Activated effector memory CD4-positive, alpha-beta T cell treated with anti-CD3 and anti-CD28 coated beads, Interleukin-2, amount 50 U/mL, for 16 hours (primary cell): ENCODE measurements around the gene TYW1B.
"Not testable (repeated sequence)": the region's sequence is repeated elsewhere in the genome, so short reads cannot be mapped to it uniquely, and the experiment has no call there.

Source experiments
- DNase-seq: peaks from one replicate; pipeline ENCODE4 v3.0.0-alpha.2; 2020

Gene TYW1B

DNA sequence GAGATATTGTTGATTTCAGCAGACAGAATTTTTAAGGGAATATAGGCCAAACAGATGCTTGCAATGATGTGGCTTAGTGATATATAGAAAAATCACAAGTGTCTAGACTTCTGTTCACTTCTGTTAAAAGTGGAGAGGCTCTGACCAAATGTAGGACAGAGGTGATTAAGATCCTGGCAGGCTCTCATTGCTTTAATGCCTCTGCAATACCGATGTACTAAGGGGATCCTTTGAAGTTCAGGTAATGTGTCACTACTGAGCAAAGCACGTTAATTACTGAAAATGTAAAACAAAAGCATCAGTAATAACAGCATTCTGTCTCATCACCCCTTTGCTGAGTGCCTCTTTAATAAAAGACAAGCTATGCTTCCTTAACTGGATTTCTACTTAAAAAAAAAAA lies 131.4 kb downstream of the TYW1B start:
- not testable (repeated sequence) for DNase-seq

DNA sequence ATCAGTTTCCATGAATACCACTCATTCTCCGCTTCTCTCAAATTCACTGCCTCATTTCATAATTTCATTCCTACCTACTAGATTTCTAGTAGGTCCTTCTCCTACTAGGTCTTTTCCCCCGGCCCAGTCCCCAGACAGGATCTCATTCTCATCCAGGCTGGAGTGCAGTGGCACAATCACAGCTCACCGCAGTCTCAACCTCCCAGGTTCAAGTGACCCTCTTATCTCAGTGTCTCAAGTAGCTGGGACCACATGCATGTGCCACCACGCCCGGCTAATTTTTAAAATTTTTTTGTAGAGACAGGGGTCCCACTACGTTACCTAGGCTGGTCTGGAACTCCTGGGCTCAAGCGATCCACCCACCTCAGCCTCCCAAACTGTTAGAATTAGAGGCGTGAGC lies 132.5 kb downstream of the TYW1B start:
- not testable (repeated sequence) for DNase-seq

DNA sequence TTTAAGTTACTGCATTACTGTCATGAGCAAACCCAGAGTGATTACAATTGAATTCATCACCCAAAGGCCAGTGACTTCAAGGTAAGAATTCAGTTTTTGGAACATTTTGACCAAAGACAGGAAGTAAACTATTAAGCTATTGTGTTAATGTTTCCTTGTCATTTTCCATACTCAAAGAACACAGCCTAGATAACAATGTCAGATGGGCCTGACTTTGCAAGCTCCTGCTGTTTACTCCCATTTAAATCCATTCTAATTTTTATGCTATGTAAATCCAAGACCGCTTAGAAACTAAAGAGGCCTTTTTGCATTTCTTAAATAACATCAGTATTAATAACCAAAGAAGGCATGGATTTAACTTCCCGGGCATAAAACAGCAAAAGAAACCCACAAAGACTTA lies 136.6 kb downstream of the TYW1B start:
- DNase-seq, result not testable (repeated sequence)

DNA sequence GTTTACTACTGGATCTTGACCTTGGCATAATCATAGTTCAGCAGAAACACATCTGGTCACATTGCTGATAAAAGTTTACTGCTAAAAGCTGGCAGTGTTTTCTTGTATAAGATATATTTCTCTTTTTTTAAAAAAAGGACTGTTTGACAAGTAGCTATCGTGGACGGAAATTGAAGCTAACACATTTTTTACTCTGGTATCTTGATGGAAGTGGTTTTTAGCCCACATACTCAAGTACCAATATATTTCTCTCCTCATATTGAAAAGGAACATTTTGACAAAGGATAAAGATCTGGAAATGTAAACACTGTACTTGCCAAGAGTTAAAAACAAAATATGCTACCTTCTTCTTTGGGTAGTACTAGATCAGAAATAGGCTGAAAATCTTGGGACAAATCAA lies 137.8 kb downstream of the TYW1B start:
- DNase-seq, result not testable (repeated sequence)

DNA sequence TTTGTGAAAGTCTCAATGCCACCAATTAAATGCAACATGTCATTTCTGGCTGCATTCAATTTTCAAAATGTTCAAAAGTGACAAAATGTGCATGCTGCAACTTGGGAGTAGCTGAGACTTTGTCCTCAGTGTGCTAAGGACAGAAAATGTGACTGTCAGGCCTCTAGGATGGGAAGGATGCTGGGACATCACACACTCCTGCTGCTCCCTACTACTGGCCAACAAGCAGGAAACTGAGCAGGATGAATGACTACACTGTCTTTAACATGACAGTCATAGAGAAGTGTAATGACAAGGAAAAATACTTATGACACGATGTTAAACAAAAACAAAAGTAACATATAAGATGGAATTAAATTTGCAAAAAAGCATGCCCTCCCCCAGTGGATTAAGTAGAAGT lies 138.7 kb downstream of the TYW1B start:
- not testable (repeated sequence) for DNase-seq

DNA sequence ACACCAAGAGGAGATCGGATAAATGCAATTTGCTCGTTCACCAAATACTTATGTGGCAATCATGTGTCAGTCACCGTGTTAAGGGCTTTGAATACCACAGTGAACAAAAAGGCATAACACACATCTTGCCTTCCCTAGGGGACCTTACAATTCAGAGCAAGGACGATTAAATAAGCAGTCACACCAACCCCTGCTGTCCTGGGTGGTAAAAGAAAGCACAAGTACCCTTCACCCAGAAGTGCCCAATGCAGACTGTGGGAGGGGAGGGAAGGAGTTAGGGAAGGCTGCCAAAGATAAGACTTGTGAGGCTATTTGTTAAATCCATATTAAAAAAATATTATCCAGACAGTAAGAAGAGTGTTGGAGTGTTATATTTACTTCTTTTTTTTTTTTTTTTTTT lies 146.8 kb downstream of the TYW1B start:
- DNase-seq, result not testable (repeated sequence)

DNA sequence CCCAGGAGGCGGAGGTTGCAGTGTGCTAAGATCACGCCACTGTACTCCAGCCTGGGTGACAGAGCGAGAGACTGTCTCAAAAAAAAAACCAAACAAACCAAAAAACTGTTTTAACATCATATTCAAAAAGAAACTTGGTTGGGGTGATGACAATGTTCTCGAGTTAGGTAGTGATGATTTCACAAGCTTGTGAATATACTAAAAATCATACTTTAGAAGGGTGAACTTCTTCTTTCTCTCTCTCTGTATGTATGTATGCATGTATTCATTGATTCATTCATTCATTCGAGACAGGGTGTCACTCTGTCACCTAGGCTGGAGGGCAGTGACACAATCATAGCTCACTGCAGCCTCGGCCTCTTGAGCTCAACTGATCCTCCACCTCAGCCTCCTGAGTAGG lies 151.1 kb downstream of the TYW1B start:
- not testable (repeated sequence) for DNase-seq

DNA sequence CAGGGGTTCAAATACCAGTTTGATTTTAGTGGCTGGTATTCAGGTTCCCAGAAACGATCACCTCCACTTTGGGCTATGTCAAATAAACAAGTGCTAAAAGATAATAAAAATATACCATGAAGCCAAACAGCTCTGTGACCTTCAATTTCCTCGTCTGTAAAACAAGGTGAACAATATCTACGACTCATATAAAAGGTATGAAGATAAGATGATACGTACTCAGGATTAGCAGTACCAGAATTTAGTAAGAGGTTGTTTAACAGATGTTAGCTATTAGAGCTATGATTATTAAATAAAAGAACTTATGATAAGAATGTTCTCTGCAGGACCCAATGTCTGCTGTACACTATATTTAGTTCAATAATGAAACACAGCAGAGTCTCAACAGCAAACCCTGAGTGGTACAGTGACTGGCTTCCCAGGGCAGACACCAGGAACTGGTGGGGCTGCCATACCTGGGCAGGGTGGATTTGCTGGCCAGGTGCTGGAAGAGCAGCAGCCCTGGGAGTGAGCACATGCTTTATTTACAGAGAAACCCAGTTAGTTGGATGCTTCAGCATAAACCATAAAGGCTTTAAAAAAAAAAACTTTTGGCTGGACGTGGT lies 151.8 kb downstream of the TYW1B start:
- DNase-seq, result not testable (repeated sequence)

DNA sequence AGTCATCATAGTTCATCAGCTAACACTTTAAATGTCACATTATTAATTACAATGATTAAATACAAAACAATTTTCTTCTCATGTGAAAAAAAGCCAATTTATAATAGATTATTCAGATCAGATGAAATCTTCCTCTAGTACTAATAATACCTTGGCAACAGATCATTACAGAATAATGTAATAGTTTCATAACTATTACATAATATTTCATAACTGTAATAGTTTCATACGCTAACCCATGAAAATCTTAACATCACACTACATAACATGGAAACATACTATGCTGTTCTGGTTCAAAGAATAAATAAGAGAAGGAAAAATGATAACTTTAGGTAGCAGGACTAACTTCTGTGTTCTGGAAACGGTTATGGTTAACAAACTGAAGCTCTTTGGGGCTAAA lies 152.3 kb downstream of the TYW1B start:
- DNase-seq, result not testable (repeated sequence)

DNA sequence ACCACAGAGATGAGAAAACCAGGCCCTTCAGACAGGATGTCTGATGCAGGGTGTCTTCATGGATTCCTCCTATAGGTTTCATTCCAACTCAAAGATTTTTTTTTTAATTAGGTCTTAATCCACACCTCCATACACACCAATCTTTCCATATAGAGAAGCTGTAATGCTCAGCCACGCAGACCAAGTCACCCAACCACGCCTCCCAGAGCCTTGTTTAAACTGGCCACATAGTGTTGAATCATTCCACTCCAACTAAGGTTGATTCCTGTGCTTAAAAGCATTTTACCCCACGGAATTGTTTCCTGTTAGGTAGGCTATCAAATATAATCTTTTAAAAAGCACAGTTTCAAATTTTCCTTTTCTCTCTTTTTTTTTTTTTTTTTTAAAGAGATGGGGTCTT lies 153.6 kb downstream of the TYW1B start:
- DNase-seq, result no peak

DNA sequence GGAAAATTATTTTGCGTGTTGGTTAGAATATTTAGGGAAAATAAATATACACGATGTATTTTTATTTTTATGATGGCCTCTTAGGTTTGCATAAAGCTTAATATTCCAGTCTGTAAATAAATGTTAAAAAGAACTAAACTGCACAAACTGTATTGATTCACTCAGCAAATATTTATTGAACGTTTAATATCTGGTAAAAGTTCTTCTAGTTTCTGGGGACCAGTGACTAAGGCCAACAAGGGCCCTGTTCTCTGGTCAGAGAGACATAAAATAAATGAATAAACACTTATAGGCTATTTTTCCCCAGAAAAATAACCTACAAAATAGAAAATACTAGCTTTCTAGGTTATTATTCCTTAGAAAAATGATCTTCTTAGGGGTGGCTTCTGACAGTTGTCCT lies 157.2 kb downstream of the TYW1B start:
- DNase-seq, result not testable (repeated sequence)

DNA sequence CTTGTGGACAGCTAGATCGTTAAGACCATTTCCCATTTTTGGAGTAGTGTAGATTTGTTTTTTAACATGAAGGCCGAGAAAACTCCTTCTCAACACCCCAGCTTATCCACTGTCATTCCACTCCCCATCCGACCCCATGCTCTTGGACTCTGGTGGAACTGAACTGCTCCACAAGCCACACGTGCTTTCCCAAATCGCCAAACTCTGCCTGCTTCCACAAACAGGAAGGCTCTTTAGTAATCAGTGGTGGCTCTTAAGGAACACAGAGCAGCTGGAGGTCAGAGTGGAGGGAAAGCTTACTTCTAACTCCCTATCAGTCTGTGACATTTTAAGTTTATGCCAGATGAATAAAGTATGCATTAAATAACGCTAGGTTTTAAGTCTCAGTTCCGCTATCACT lies 159.6 kb downstream of the TYW1B start:
- not testable (repeated sequence) for DNase-seq

DNA sequence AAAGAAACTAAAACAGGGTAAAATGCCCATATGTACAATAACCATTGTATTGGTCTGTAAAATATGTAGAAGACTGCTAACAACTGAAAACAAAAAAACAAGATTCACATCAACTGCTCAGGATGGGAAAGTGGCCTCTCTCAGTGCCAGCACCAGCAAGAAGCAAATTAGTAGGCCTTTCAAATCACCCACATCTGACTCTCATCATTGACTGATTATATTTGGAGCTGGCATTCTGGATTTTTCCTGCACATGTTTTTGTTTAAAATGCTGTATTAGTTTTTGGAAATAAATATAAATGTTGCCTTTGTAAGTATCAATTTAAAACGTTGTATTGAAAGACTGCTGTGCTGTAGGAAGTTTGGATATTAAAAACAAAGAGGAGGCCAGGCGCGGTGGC lies 161.0 kb downstream of the TYW1B start:
- not testable (repeated sequence) for DNase-seq

DNA sequence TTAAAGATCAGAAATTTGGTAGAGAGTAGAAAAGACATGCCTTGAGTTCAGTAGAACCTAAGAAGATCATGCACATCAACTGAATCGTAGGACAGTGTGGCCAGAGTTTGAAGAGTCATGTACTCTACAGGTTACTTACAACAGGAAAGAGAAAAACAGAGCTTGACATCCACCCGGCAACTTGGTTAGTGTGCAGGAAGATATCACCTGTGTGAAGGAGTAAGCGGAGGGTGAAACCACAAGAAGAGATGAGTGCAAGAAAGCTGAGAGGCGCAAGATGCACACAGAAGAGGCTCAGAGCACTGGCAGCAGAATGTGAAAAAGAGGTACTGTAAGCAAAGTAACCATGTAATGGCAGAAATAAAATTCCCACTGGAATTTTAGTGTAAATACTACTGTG lies 179.4 kb downstream of the TYW1B start:
- not testable (repeated sequence) for DNase-seq

DNA sequence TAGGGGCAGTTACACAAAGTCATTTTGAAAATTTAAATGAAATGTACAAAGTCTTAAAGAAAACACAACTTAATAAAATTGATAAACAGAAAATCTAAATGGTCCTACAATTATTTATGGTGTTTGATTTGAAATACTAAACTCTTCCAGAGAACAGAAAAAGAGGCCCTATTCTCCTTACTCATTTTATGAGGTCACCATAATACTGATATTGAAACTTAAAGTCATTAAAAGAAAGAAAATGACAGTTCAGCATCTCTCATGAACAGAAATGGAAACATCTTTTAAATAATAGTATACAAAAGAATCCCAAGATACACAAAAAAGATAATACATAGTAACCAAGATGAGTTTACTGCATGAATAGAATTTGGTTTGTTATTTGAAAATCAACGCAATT lies 184.3 kb downstream of the TYW1B start:
- not testable (repeated sequence) for DNase-seq

DNA sequence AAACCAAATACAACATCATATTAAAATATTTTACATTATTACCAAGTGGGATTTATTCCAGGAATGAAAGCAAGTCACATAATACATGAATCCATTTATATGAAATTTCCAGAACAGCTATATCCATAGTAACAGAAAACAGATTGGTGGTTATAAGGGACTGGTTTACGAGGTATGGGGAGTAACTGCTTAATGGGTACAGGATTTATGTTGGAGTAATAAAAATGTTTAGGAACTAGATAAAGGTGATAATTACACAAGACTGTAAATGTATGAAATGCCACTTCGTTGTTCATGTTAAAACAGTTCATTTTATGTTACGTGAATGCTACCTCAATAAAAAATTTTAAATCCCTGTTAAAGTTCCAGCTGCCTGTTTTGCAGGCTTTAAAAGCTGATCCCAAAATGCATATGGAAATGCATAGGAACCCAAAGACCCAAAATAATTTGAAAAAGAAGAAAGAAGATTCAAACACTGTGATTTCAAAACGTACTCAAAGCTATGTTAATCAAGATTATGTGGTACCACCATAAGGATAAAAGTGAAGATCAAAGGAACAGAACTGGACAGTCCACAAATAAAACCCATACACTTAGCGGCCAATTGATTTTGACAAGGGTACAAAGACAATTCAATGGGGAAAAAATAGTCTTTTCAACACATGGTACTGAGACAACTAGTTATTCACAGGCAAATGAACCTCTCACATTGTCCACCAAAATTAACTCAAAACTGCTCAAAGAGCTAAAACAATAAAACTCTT lies 186.3 kb downstream of the TYW1B start:
- DNase-seq, result not testable (repeated sequence)

DNA sequence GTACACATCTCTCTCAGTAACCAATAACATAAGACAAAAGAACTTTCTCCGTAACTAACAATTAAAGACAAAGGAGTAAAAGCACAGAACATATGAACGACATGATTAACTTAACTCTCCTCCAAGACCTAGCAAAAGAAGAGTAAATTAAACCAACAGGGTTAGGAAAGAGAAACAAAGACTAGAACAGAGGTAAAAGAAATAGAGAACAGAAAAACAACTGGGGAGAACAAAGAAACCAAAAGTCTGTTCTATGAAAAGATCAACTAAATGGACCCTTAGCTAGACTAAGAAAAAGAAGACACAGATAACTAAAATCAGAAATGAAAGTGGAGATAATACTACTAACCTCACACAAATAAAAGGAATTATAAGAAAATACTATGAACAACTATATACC lies 187.3 kb downstream of the TYW1B start:
- DNase-seq, result not testable (repeated sequence)

DNA sequence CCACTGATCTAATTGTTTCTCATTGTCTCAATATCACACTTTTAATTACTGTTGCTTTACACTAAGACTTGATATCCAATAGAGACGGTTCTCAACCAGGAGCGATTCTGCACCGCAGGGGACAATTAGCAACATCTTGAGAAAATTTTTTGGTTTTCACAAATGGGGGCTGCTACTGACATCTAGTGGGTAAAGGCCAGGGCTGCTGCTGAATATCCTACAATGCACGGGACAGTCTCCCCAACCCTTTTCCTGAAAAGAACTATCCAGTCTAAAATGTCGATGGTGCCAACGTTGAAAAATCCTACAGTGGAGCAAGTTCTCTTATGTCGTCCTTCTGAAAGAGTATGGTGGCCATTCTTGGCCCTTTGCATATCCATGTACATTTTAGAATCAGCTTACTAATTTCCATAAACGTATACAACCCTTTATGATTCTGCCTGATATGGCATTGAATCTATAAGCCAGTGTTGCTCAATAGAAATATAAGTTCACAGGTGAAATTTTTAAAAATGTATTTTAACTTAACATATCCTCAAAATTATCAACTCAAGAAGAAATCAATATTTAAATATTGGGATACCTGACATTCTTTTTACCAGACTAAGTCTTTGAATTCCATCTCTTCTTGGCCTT lies 192.6 kb downstream of the TYW1B start:
- DNase-seq, result not testable (repeated sequence)

DNA sequence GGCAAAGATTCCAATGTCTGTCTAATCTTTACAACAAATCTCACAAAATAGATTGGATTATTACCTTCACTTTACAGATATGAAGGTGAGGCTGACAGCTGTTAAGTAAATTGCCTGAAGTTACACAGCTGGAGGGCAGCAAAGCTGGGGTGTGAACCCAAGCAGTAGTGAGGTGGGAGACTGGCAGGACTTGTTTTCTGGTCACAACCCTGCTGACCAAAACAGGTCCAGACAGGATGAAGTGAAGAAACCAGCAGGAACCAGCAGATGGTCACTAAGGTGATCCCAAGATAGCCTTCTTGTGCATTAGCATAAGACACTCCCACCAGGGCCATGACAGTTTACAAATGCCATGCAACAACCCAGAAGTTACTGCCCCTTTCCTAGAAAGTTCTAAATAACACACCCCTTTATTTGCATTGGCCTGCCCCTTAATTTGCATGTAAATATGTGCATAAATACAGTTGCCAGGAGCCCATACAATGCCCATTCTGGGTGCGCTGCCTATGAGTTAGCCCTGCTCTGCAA lies 195.2 kb downstream of the TYW1B start:
- DNase-seq, result not testable (repeated sequence)

DNA sequence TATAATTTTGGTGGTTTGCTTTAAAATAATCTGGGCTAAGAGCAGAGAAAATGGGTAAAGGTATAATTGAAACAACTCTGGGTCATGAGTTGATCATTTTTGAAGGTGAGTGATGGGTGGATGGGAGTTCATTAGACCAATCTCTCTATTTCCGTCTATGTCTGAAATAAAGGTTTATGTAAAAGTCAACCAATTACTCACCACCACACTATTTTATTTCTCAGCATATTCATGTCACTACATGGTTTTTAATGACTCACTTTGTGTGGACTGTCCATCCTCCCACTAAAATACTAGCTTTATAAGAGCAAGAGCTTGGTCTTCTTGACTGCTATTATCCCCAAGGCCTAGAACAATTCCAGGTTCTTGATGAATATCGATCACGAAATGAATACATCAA lies 199.6 kb downstream of the TYW1B start:
- not testable (repeated sequence) for DNase-seq

DNA sequence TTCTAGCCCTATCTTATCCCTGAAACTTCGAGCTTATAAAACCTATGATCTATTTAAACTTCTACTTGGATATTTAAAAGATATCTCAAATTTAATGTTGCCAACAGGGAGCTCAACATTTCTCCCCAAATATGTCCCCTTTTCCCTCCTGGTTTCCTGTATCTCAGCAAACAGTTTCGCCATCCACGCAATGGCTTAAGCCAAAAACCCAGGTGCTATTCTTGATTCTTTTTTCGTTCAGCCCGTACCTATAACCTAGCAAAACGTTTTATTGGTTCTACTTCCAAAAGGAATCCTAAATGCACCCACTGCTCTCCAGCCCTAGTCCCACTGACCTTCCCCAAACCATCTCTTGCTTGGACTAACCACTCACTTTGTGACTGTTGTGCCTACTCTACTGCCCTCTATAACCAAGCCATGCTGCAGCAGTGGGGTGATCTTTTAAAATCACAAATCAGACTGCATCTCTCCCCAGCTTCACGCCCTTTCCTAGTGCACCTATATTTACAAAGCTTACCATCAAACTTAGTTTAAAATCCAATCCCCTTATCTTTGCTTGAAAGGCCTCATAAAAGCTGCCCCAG lies 201.5 kb downstream of the TYW1B start:
- DNase-seq, result not testable (repeated sequence)

DNA sequence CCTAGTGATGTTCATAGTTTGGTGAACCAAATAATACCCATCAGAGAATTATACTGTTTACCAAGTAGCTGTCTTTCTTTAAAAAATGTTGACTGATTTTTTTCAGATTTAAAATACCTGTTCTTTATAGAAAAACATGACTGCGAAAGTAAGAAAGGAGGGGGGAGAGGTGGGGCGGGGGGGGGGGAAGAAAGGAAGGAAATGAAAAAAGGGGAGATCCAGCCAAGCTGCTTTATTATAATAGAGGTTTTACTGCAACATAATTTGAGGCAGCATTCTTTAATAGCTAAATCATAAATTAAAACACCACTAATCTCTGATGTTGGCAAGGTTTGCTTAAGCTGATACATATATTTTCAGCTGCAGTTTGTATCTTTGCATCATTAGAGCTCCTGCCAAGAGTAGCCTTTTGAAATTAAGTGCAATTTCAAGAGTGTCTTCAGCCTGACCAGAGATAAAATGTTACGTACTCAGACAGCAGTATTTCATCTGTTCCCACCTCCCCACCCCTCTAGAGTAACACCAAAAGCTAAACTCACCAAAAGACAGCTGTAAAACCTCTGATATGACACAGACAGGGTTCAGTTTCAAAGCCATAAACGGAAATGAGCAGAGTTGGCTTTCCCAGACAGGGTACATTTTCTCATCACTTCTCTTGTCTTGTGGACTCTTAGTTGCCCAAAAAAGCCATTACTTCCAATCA lies 202.1 kb downstream of the TYW1B start:
- DNase-seq, result not testable (repeated sequence)

DNA sequence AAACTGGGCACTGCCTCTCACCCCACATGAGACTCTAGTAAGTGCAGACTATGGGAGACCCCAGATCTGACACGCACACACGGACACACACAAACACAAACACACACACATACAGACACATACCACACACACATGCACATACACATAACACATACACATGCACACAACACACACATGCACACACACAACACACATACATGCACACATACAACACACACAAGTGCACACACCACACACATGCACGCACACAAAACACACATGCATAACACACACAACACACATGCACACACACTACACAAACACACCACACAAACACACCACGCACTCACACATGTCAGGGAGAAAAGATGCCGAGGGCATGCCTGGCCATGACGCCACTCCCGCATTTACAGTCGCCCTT lies 205.5 kb downstream of the TYW1B start:
- DNase-seq, result no peak
